GM10248 (cell line): Measurements from ENCODE around the gene LRFN2.

Experiments
- CTCF ChIA-PET: fragments of 300-600 bp; sonication (Branson Sonifier 250); formaldehyde crosslinking; extraction: SDS; loops from one replicate; lab custom pipeline; 2021; ENCODE audit warnings: antibody characterized with exemption; lab: Yijun Ruan, JAX
- POLR2A ChIA-PET: fragments of 350-650 bp; sonication (Branson Sonifier 250); formaldehyde crosslinking; extraction: SDS; loops from one replicate; lab custom pipeline; 2020; ENCODE audit warnings: antibody characterized with exemption; lab: Yijun Ruan, JAX
- DNase-seq: peaks from one replicate; pipeline ENCODE4 v3.0.0; 2012; ENCODE audit errors: extremely low spot score
- CTCF ChIP-seq: IDR thresholded peaks from 2 replicates; pipeline ENCODE4 v1.5.1; 2012; ENCODE audit warnings: mild to moderate bottlenecking, low read depth; ENCODE audit errors: extremely low read depth, missing control alignments, control extremely low read depth

The LRFN2 gene

GRCh38 chr6:40373267-40373666 is 213.9 kb downstream of the LRFN2 start:
- DNase-seq = no peak
- ChIA-PET POLR2A (no interaction called here), CTCF (no interaction called here)
- TF ChIP-seq CTCF = no peak

DNA sequence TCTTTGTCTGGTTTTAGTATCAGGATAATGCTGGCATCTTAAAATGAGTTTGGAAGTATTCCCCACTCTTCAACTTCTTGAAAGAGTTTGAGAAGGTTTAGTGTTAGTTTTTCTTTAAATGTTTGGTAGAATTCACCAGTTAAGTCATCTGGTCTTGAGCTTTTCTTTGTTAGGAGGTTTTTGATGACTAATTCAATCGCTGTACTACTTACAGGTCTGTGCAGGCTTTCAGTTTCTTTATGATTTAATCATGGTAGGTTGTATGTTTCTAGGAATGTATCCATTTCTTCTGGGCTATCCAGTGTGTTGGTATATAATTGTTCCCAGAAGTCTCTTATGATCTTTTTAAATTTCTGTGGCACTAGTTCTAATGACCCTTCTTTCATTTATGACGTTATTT is 215.5 kb downstream of the LRFN2 start:
- POLR2A ChIA-PET = no interaction called here
- TF ChIP-seq CTCF = no peak
- DNase-seq = no peak

DNA sequence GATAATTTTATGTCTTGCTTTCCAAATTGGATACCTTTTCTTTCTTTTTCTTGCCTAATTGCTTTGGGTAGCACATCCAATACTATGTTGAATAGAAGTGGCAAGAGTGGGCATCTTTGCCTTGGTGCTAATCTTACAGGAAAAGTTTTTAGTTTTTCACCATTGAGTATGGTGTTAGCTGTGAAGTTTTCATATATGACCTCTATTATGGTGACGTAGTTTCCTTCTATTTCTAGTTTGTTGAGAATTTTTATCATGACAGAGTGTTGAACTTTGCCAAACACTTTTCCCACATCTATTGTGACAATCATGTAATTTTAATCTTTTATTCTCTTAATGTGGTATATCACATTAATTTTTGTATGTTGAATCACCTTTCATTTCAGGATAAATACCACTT is 216.1 kb downstream of the LRFN2 start:
- ChIA-PET CTCF (no interaction called here), POLR2A (no interaction called here)
- TF ChIP-seq CTCF = no peak
- no peak for DNase-seq

More for the DNA sequence above, 215.5 kb downstream of the LRFN2 start:
- CTCF ChIA-PET = no interaction called here

DNA sequence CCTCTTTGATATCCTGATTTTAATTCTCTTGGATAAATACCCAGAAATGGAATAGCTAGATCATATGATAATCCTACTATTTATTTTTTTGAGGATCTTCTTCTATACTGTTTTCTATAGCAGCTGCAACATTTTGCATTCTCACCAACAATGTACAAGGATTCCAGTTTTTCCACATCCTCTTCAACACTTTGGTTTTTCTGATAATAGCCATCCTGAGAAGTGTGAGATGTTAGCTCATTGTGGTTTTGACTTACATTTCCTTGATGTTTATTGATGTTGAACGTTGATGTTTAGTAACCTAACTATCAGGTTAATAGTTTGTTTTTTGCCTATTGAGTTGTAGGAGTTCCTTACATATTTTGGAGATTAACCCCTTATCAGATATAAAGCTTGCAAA is 217.3 kb downstream of the LRFN2 start:
- CTCF ChIA-PET = no interaction called here
- TF ChIP-seq CTCF = no peak
- POLR2A ChIA-PET = no interaction called here
- DNase-seq = no peak

DNA sequence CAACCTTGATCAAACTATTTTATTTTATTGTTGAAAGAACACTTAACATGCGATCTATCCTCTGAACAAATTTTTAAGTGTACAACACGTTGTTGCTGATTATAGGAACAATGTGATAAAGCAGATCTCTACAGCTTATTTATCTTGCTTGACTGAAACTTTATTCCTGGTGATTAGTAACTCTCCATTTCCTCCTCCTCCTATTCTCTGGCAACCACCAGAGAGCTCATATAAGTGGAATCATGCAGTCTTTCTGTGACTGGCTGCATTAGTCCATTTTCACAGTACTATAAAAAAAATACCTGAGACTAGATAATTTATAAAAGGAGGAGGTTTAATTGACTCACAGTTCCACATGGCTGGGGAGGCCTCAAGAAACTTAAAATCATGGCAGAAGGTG is 218.1 kb downstream of the LRFN2 start:
- no peak for TF ChIP-seq CTCF
- DNase-seq = no peak
- CTCF ChIA-PET = no interaction called here
- POLR2A ChIA-PET = no interaction called here

GRCh38 chr6:40362859-40363258 is 224.3 kb downstream of the LRFN2 start:
- DNase-seq = no peak
- CTCF ChIA-PET = no interaction called here
- no peak for TF ChIP-seq CTCF
- POLR2A ChIA-PET = no interaction called here

DNA sequence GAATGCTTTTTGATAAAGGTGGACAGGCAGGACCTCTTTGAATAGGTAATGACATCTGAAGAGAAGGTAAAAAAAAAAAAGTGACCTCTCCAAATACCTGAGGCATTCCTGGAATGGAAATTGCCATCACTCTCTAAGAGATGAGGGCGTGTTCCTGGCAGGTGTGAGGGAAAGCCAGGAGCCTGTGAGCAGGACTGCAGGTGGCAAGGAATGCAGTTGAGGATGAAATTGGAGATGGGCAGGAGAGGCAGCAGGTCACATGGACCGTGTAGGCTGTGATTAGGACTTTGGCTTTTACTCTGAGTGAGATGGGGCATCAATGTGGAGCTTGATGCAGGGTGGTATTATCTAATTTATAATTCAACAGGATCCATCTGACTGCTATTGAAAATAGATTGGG is 227.4 kb downstream of the LRFN2 start:
- CTCF ChIA-PET = no interaction called here
- POLR2A ChIA-PET = no interaction called here
- DNase-seq = no peak
- no peak for TF ChIP-seq CTCF
